HepG2 (cell line): Measurements from ENCODE around the gene DPY19L1. TPM values are rescaled to one million over a fixed set of nuclear protein-coding genes. Genes with fewer than 3 reads are reported as not detected.
A peak's percentile ranks its signal among the peaks of the same experiment; 100 is the strongest.

ENCODE experiments used
- ARNT ChIP-seq: fragments of 450-650 bp; IDR thresholded peaks from 2 replicates; pipeline ENCODE4 v1.6.1; 2017
- GABPA ChIP-seq, 2 experiments: IDR thresholded peaks; 2 replicates each; pipeline ENCODE4 v1.6.1; 2011 to 2016; ENCODE audit warnings: low read depth in 2 of 2, low read length in 1 of 2, missing biosample characterization in 1 of 2, missing genetic modification characterization in 1 of 2
- GLI4 ChIP-seq: sonication (generic); formaldehyde crosslinking; IDR thresholded peaks from 2 replicates; pipeline ENCODE4 v1.5.1; 2020; ENCODE audit warnings: missing genetic modification reagents, mild to moderate bottlenecking, moderate library complexity, borderline replicate concordance
- ISL2 ChIP-seq: sonication (generic); formaldehyde crosslinking; IDR thresholded peaks from 2 replicates; pipeline ENCODE4 v1.5.0; 2020; ENCODE audit warnings: missing genetic modification reagents
- KDM6A ChIP-seq: IDR thresholded peaks from 2 replicates; pipeline ENCODE4 v1.6.1; 2016; ENCODE audit warnings: low read depth
- MBNL3 ChIP-seq: fragments of 250-450 bp; sonication (Bioruptor Pico); conservative IDR thresholded peaks from 2 replicates; pipeline ENCODE4 v1.8.0; 2022; ENCODE audit warnings: mild to moderate bottlenecking, inconsistent platforms
- MEIS1 ChIP-seq: sonication (generic); formaldehyde crosslinking; IDR thresholded peaks from 2 replicates; pipeline ENCODE4 v1.9.0; 2021; ENCODE audit warnings: mild to moderate bottlenecking, missing genetic modification reagents, moderate library complexity, borderline replicate concordance
- RAD21 ChIP-seq: fragments of 450-650 bp; formaldehyde crosslinking; IDR thresholded peaks from 2 replicates; pipeline ENCODE4 v1.5.0; 2020; ENCODE audit warnings: mild to moderate bottlenecking
- RAD51 ChIP-seq: fragments of 450-650 bp; IDR thresholded peaks from 2 replicates; pipeline ENCODE4 v1.6.1; 2016; ENCODE audit warnings: borderline replicate concordance
- RFX5 ChIP-seq: IDR thresholded peaks from 2 replicates; pipeline ENCODE4 v1.6.1; 2011; ENCODE audit warnings: low read depth, low read length, improper control_type of control experiment
- SMAD1 ChIP-seq: sonication (generic); formaldehyde crosslinking; IDR thresholded peaks from 2 replicates; pipeline ENCODE4 v1.4.0; 2020; ENCODE audit warnings: missing genetic modification reagents, low read depth, mild to moderate bottlenecking, borderline replicate concordance
- TAF15 ChIP-seq: fragments of 200-400 bp; formaldehyde crosslinking; IDR thresholded peaks from one replicate; pipeline ENCODE4 v1.6.1; 2018; ENCODE audit warnings: mild to moderate bottlenecking, low read depth, low read length; ENCODE audit not compliant: poor library complexity, severe bottlenecking
- TCF7L2 ChIP-seq: IDR thresholded peaks from 2 replicates; pipeline ENCODE4 v1.6.1; 2011; ENCODE audit warnings: mild to moderate bottlenecking, low read depth, low read length, moderate library complexity
- TSC22D2 ChIP-seq: sonication (generic); formaldehyde crosslinking; IDR thresholded peaks from 2 replicates; pipeline ENCODE4 v1.5.1; 2020; ENCODE audit warnings: missing genetic modification reagents, mild to moderate bottlenecking, borderline replicate concordance
- ZNF101 ChIP-seq: sonication (generic); formaldehyde crosslinking; IDR thresholded peaks from 2 replicates; pipeline ENCODE4 v1.4.0; 2020; ENCODE audit warnings: mild to moderate bottlenecking, low read depth, missing genetic modification reagents, borderline replicate concordance
- ZNF33A ChIP-seq: sonication (generic); formaldehyde crosslinking; IDR thresholded peaks from 2 replicates; pipeline ENCODE4 v1.5.1; 2020; ENCODE audit warnings: missing genetic modification reagents, mild to moderate bottlenecking, moderate library complexity, borderline replicate concordance
- ZNF33B ChIP-seq: sonication (generic); formaldehyde crosslinking; IDR thresholded peaks from 2 replicates; pipeline ENCODE4 v1.5.1; 2020; ENCODE audit warnings: mild to moderate bottlenecking, missing genetic modification reagents
- ZNF562 ChIP-seq: sonication (generic); formaldehyde crosslinking; IDR thresholded peaks from 2 replicates; pipeline ENCODE4 v1.8.0; 2022; ENCODE audit warnings: missing genetic modification reagents, borderline replicate concordance
- ZNF577 ChIP-seq: sonication (generic); formaldehyde crosslinking; IDR thresholded peaks from 2 replicates; pipeline ENCODE4 v1.4.0; 2020; ENCODE audit warnings: mild to moderate bottlenecking, low read depth, missing genetic modification reagents, borderline replicate concordance
- ZNF720 ChIP-seq: sonication (generic); formaldehyde crosslinking; IDR thresholded peaks from 2 replicates; pipeline ENCODE4 v1.4.0; 2020; ENCODE audit warnings: missing genetic modification reagents
- ZNF841 ChIP-seq: sonication (generic); formaldehyde crosslinking; IDR thresholded peaks from 2 replicates; pipeline ENCODE4 v1.8.1; 2023; ENCODE audit warnings: missing genetic modification reagents, borderline replicate concordance
- ZSCAN29 ChIP-seq: sonication (generic); formaldehyde crosslinking; conservative IDR thresholded peaks from 2 replicates; pipeline ENCODE4 v1.4.0; 2020; ENCODE audit warnings: mild to moderate bottlenecking, missing genetic modification reagents
- polyA plus RNA-seq, 8 experiments: library from polyadenylated mRNA; depleted of rRNA in 3 of 8; stranded (reverse) in 7 of 8; unstranded in 1 of 8; fragments of >200 nt; fragmentation: Illumina TruSeq in 4 of 8; extraction: Trizol in 4 of 8; gene quantifications; 2 replicates each; pipeline versions ENCODE4 v1.2.1 to v1.2.3, GENCODE V29; 2011 to 2016; ENCODE audit warnings: low read depth in 4 of 8, missing spikeins in 1 of 8, mixed read lengths in 1 of 8; ENCODE audit not compliant: insufficient read depth in 1 of 8
- total RNA-seq, 5 experiments: library from RNA; depleted of rRNA; stranded (reverse); fragments of >200 nt; fragmentation: Illumina TruSeq; extraction: Trizol; gene quantifications; 2 replicates each; pipeline ENCODE4 v1.2.3, GENCODE V29; 2016; ENCODE audit warnings: low read depth in 1 of 5
- TF ChIP-seq, protein P1 (sequence below): sonication (generic); formaldehyde crosslinking; IDR thresholded peaks from 2 replicates; pipeline ENCODE4 v1.5.1; 2020; ENCODE audit warnings: missing genetic modification reagents, mild to moderate bottlenecking, borderline replicate concordance
- TF ChIP-seq, protein P2 (sequence below): sonication (generic); formaldehyde crosslinking; IDR thresholded peaks from 2 replicates; pipeline ENCODE4 v1.8.0; 2022; ENCODE audit warnings: missing genetic modification reagents, low read depth, mild to moderate bottlenecking, borderline replicate concordance
- TF ChIP-seq, protein P3 (sequence below), 2 experiments: sonication (generic) in 1 of 2; formaldehyde crosslinking in 1 of 2; IDR thresholded peaks; 2 replicates each; pipeline versions ENCODE4 v1.4.0 to v1.6.1; 2016 to 2020; ENCODE audit warnings: borderline replicate concordance in 1 of 2, low read depth in 1 of 2, mild to moderate bottlenecking in 1 of 2, missing genetic modification reagents in 1 of 2

DPY19L1 gene
- total and polyA plus RNA-seq, 2 of the 13 experiments (the other 11 are each of a cell fraction or from before 2014, with no cell fraction given), result 18.9 to 32.6 TPM

DNA sequence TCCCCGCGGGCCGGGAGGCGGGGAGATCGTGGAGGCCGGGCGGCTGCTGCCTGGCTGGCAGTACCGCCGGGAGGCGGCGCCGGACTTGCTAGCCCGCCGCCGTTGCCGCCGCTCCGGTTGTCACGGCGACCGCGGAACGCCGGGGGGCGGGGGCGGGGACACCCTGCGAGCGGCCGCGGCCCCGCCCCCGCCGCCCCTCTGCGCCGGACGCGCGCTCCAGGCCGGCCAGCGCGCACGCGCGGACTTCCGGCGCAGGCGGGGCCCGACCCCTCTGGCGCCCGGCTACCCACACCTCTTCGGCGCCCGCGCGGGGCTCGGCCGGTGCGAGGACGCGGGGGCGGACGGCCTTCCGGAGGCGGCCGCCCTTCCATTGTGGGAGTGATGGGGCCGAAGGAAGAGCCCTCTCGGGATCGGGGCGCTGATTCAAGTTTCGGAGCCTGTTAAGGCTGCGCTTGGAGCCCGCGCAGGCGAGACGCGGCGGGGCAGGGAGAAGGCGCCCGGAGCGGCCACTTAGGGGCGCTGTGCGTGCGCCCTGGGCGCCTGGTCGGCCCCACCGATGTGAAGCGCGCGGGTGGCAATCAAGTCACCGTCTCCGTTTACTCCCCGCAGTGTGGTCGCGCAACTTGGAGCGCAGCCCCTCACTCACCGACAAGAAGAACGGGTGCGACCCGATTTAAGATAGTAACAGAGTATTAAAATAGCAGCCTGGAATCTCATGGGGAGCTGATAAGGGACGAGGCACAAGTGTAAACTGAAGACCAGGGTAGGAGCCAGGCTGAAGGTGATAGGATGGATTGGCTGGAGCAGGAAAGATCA is 449 bp upstream of the DPY19L1 start (continued):
- TF ChIP-seq KDM6A (CRISPR knock-in tag) (no peak), MBNL3 (CRISPR knock-in tag) (no peak), TAF15 (no peak), ZNF562 (CRISPR knock-in tag) (no peak), ZNF33A (CRISPR knock-in tag) (no peak), GLI4 (no peak), ISL2 (CRISPR knock-in tag) (peak; percentile 68), ARNT (no peak), ZNF720 (CRISPR knock-in tag) (no peak), RAD21 (CRISPR knock-in tag) (peak; percentile 75), TCF7L2 (no peak), RFX5 (no peak), MEIS1 (CRISPR knock-in tag) (no peak), GABPA (IDR thresholded peaks at IDR 0.05; ENCODE audit: low read depth, low read length) (peak; percentile 51), GABPA (CRISPR knock-in tag; IDR thresholded peaks at IDR 0.05; ENCODE audit: low read depth) (0 out of 2 replicates have a peak, but pooled peaks have one; percentile 13), ZNF577 (CRISPR knock-in tag) (no peak), ZSCAN29 (CRISPR knock-in tag) (no peak), TSC22D2 (peak; percentile 22; the same call in 1 of the 2 replicates), ZNF33B (CRISPR knock-in tag) (no peak), RAD51 (no peak), ZNF841 (no peak), ZNF101 (CRISPR knock-in tag) (no peak), SMAD1 (no peak)
- TF ChIP-seq, protein P1, sequence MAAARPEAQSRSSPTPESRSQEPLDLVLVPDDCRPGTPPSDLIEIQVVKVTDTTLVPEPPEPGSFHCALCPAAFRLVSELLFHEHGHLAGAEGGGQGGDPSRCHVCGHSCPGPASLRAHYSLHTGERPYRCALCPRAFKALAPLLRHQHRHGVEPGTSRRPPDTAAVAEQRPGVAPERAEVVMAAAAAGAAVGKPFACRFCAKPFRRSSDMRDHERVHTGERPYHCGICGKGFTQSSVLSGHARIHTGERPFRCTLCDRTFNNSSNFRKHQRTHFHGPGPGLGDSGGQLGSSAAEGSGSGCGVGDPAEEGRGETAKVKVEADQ (CRISPR knock-in tag), result 0 out of 2 replicates have a peak, but pooled peaks have one; percentile 30
- TF ChIP-seq, protein P2, sequence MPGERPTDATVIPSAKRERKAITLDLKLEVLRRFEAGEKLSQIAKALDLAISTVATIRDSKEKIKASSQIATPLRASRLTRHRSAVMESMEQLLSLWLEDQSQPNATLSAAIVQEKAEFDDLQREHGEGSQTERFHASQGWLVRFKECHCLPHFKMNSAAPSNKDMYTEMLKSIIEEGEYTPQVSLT (CRISPR knock-in tag), result no peak
- TF ChIP-seq, protein P3, sequence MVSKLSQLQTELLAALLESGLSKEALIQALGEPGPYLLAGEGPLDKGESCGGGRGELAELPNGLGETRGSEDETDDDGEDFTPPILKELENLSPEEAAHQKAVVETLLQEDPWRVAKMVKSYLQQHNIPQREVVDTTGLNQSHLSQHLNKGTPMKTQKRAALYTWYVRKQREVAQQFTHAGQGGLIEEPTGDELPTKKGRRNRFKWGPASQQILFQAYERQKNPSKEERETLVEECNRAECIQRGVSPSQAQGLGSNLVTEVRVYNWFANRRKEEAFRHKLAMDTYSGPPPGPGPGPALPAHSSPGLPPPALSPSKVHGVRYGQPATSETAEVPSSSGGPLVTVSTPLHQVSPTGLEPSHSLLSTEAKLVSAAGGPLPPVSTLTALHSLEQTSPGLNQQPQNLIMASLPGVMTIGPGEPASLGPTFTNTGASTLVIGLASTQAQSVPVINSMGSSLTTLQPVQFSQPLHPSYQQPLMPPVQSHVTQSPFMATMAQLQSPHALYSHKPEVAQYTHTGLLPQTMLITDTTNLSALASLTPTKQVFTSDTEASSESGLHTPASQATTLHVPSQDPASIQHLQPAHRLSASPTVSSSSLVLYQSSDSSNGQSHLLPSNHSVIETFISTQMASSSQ (IDR thresholded peaks at IDR 0.05; ENCODE audit: low read depth), result no peak
- TF ChIP-seq, protein P3 (CRISPR knock-in tag; IDR thresholded peaks at IDR 0.05; ENCODE audit: borderline replicate concordance), result no peak
